Esophagus muscularis mucosa (tissue), 4 donors: Measurements from ENCODE around the gene MICALL1. TPM values are rescaled to one million over a fixed set of nuclear protein-coding genes. Genes with fewer than 3 reads are reported as not detected.

ENCODE experiments used
- DNase-seq: peaks from one replicate; pipeline ENCODE4 v3.0.0-alpha.2; 2017; ENCODE audit errors: extremely low spot score
- H3K27ac ChIP-seq, 4 donors: fragments of 200-600 bp; sonication (generic); replicated peaks in 1 of 4; 1 replicate in 3 of 4; 2 replicates in 1 of 4; pipeline ENCODE4 v1.5.1; 2016 to 2019; ENCODE audit warnings: mild to moderate bottlenecking in 1 of 4
- H3K27me3 ChIP-seq, 4 donors: fragments of 200-600 bp; sonication (generic); one replicate each; pipeline versions ENCODE4 v1.5.1 to v1.6.0; 2016 to 2019
- H3K36me3 ChIP-seq, 4 donors: fragments of 200-600 bp; sonication (generic); one replicate each; pipeline ENCODE4 v1.5.1; 2016 to 2019
- H3K4me1 ChIP-seq, 4 donors: fragments of 200-600 bp; sonication (generic); one replicate each; pipeline ENCODE4 v1.5.1; 2016 to 2019
- H3K4me3 ChIP-seq, 4 donors: fragments of 200-600 bp; sonication (generic); 1 replicate in 2 of 4; 2 replicates in 2 of 4; pipeline ENCODE4 v1.5.1; 2016 to 2019; ENCODE audit warnings: mild to moderate bottlenecking in 4 of 4, moderate library complexity in 1 of 4
- H3K9me3 ChIP-seq, 4 donors: fragments of 200-600 bp; sonication (generic); 1 replicate in 3 of 4; 2 replicates in 1 of 4; pipeline ENCODE4 v1.5.1; 2016 to 2019
- CTCF ChIP-seq, 3 experiments: fragments of 200-600 bp in 2 of 3; fragments of 450-650 bp in 1 of 3; sonication (generic) in 2 of 3; IDR thresholded peaks; one replicate each; pipeline ENCODE4 v1.5.1; 2017 to 2019; ENCODE audit warnings: antibody characterized with exemption in 3 of 3, mild to moderate bottlenecking in 2 of 3, moderate library complexity in 1 of 3
- EP300 ChIP-seq: sonication (generic); formaldehyde crosslinking; IDR thresholded peaks from one replicate; pipeline ENCODE4 v1.6.1; 2017; ENCODE audit warnings: antibody characterized with exemption
- POLR2A ChIP-seq: fragments of 450-650 bp; IDR thresholded peaks from one replicate; pipeline ENCODE4 v1.6.1; 2017; ENCODE audit warnings: antibody characterized with exemption, moderate library complexity, mild to moderate bottlenecking, low read depth
- POLR2AphosphoS5 ChIP-seq, 2 donors: sonication (generic); formaldehyde crosslinking; IDR thresholded peaks; one replicate each; pipeline ENCODE4 v1.6.1; 2017; ENCODE audit warnings: antibody characterized with exemption in 2 of 2
- WGBS: methylation state at CpG from one replicate; pipeline ENCODE4 v1.1.5; 2018; 5-methylcytosine and 5-hydroxymethylcytosine counted together
- intact Hi-C: fragments of 100-400 bp; cut with DNase I; formaldehyde crosslinking; loops from one replicate; pipeline ENCODE4 v1.15.1; 2023
- total RNA-seq, 4 donors: library from RNA; depleted of rRNA; stranded (reverse); fragments of >200 nt; gene quantifications; one replicate each; pipeline versions ENCODE4 v1.1.0 to v1.2.1, GENCODE V29; 2016

MICALL1 gene
- 100 to 1,000 TPM in 1 of 4 donors, 10 to 100 TPM in 3; 51.2 to 136 (median 71.2) TPM for total RNA-seq

- Histone ChIP-seq H3K27ac (peak within 1 kb of the TSS; percentile 95 to 96 (median 96)), H3K36me3 (no peaks in the 10 kb centered on the region), H3K4me1 (peaks cover 31 to 67% (median 63%) of the 10 kb centered on the region in 4 donors), H3K4me3 (peak within 1 kb of the TSS; percentile 82 to 98 (median 93)), H3K9me3 (no peaks in the 10 kb centered on the region), H3K27me3 (no peaks in the 10 kb centered on the region)
- TF ChIP-seq POLR2A (no peak), CTCF (IDR thresholded peaks at IDR 0.05) (peak; percentile 34 to 57 (median 47)), POLR2AphosphoS5 (IDR thresholded peaks at IDR 0.05) (peak in 1 of 2 donors; percentile 62)
- intact Hi-C loops = no loop called here
- DNase-seq = no peak
- WGBS = 28% methylated on average over 14 of the region's 90 CpGs
These were observed at the start of gene MICALL1 for GRCh38 chr22:37905534-37906363. MICALL1 (plus strand) TSS chr22:37906297; CDS start chr22:37906423, 126 bp downstream.

- intact Hi-C loops = no loop called here
- TF ChIP-seq EP300 (no peak), POLR2AphosphoS5 (IDR thresholded peaks at IDR 0.05) (no peak), POLR2A (no peak), CTCF (IDR thresholded peaks at IDR 0.05) (no peak)
- no peak for DNase-seq
- Histone ChIP-seq H3K27ac (no peak overlapping the region), H3K27me3 (no peaks in the 10 kb centered on the region), H3K4me3 (no peak overlapping the region), H3K4me1 (peaks cover 6 to 19% (median 15%) of the 10 kb centered on the region in 4 donors), H3K9me3 (no peaks in the 10 kb centered on the region), H3K36me3 (peaks cover 48 to 100% (median 96%) of the 10 kb centered on the region in 4 donors)
- WGBS = 79% methylated on average over 7 of the region's 7 CpGs
These were observed 45.2 kb upstream of the MICALL1 start for GRCh38 chr22:37860796-37861421.

GRCh38 chr22:37862570-37863325, 43.3 kb upstream of the MICALL1 start:
- TF ChIP-seq CTCF (IDR thresholded peaks at IDR 0.05) = no peak
- TF ChIP-seq EP300 = no peak
- TF ChIP-seq POLR2A = no peak
- no peak for TF ChIP-seq POLR2AphosphoS5 (IDR thresholded peaks at IDR 0.05)
- peaks cover 54 to 100% (median 96%) of the 10 kb centered on the region in 4 donors for H3K36me3 ChIP-seq
- H3K9me3 ChIP-seq = no peaks in the 10 kb centered on the region
- H3K4me3 ChIP-seq = no peak overlapping the region
- H3K27ac ChIP-seq = peak overlapping the region in 2 of 4 donors; percentile 22 to 32
- H3K27me3 ChIP-seq = no peaks in the 10 kb centered on the region
- 74% methylated on average over 7 of the region's 7 CpGs for WGBS
- intact Hi-C loops = loop anchor here (1.0 kb wide), 1 partner anchor 45 kb away; no protein-coding TSS in a partner anchor
- H3K4me1 ChIP-seq = peaks cover 6 to 19% (median 15%) of the 10 kb centered on the region in 4 donors
- DNase-seq = no peak

- DNase-seq = no peak
- no peak overlapping the region for H3K27ac ChIP-seq
- H3K4me3 ChIP-seq = no peak overlapping the region
- no peaks in the 10 kb centered on the region for H3K9me3 ChIP-seq
- intact Hi-C loops = no loop called here
- no peak for TF ChIP-seq POLR2A
- no peak for TF ChIP-seq CTCF (IDR thresholded peaks at IDR 0.05)
- no peak for TF ChIP-seq EP300
- no peak for TF ChIP-seq POLR2AphosphoS5 (IDR thresholded peaks at IDR 0.05)
- H3K27me3 ChIP-seq = no peaks in the 10 kb centered on the region
- H3K36me3 ChIP-seq = peaks cover 53 to 100% (median 93%) of the 10 kb centered on the region in 4 donors
- peaks cover 6 to 19% (median 12%) of the 10 kb centered on the region in 4 donors for H3K4me1 ChIP-seq
- 83% methylated on average over 6 of the region's 6 CpGs for WGBS
These were observed 40.6 kb upstream of the MICALL1 start for GRCh38 chr22:37865510-37865909.
